IMR-90 (cell line): ENCODE results near the gene ERGIC1. TPM values are rescaled to one million over a fixed set of nuclear protein-coding genes. Genes with fewer than 3 reads are reported as not detected.
A peak's percentile ranks its signal among the peaks of the same experiment; 100 is the strongest.

Experiments
- FOS ChIP-seq: fragments of 150-350 bp; IDR thresholded peaks from 2 replicates; pipeline ENCODE4 v1.6.1; 2016; ENCODE audit warnings: low read depth, low read length
- RAD21 ChIP-seq: IDR thresholded peaks from 2 replicates; pipeline ENCODE4 v1.6.1; 2012; ENCODE audit warnings: low read length, improper control_type of control experiment
- polyA plus RNA-seq, 3 experiments: library from polyadenylated mRNA; depleted of rRNA; stranded (reverse); fragments of >200 nt; gene quantifications; 2 replicates each; pipeline ENCODE4 v1.2.3, GENCODE V29; 2012; ENCODE audit warnings: low replicate concordance in 1 of 3
- total RNA-seq: library from RNA; depleted of rRNA; stranded (reverse); fragments of >200 nt; gene quantifications from 2 replicates; pipeline ENCODE4 v1.2.3, GENCODE V29; 2012
- TF ChIP-seq, protein P1 (sequence below): fragments of 150-350 bp; IDR thresholded peaks from 2 replicates; pipeline ENCODE4 v1.6.1; 2016; ENCODE audit warnings: low read depth, mild to moderate bottlenecking, low read length, moderate library complexity, borderline replicate concordance

Gene ERGIC1
- total and polyA plus RNA-seq, 2 of the 4 experiments (the other 2 are of a cell fraction): 134 to 192 TPM

DNA sequence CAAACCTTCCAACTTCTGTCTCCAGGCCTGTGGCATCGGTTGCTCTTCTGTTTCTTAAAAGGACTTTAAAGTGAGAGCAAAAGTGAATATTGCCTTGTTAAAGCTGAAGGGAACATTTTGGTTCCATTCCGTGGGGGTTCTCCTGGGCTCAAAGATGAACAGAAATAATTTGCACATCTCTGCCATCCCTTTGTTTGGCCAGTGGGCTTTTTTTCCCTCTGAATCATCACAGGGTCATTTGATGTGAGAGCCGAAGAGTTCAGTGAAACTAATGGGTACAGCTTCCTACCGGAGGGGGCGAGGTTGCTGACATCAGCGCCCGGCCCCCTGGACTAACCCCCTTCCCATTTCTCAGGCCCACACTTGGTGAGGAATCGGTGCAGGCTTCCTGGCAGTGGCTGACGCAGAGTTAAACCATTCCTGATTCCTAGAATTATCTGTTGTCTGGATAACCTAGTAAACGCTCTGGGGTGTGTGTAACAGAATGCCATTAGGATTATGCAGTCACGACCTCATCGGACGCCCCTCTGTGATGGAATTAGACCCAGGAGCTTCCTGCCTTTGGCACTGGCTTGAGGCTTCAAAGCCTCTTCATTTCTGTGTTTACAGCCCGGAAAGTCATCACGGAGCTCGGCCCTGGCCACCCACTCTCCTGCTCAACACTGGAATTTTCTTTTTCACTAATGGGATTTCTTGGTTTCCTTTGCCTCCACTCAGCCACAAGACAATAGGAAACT is 63.6 kb downstream of the ERGIC1 start (continued):
- TF ChIP-seq, protein P1, sequence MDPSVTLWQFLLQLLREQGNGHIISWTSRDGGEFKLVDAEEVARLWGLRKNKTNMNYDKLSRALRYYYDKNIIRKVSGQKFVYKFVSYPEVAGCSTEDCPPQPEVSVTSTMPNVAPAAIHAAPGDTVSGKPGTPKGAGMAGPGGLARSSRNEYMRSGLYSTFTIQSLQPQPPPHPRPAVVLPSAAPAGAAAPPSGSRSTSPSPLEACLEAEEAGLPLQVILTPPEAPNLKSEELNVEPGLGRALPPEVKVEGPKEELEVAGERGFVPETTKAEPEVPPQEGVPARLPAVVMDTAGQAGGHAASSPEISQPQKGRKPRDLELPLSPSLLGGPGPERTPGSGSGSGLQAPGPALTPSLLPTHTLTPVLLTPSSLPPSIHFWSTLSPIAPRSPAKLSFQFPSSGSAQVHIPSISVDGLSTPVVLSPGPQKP: no peak
- peak; percentile 85 for TF ChIP-seq FOS
- no peak; the same call in 1 of the 2 replicates for TF ChIP-seq RAD21
